MV-4-11 (cell line): Measurements from ENCODE around the gene INPP5A.
A peak's percentile ranks its signal among the peaks of the same experiment; 100 is the strongest.
"Not testable (repeated sequence)": the region's sequence is repeated elsewhere in the genome, so short reads cannot be mapped to it uniquely, and the experiment has no call there.

ENCODE experiments used
- DNase-seq: peaks from one replicate; lab custom pipeline; 2025; lab: John Stamatoyannopoulos, UW

INPP5A gene, protein sequence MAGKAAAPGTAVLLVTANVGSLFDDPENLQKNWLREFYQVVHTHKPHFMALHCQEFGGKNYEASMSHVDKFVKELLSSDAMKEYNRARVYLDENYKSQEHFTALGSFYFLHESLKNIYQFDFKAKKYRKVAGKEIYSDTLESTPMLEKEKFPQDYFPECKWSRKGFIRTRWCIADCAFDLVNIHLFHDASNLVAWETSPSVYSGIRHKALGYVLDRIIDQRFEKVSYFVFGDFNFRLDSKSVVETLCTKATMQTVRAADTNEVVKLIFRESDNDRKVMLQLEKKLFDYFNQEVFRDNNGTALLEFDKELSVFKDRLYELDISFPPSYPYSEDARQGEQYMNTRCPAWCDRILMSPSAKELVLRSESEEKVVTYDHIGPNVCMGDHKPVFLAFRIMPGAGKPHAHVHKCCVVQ

DNA sequence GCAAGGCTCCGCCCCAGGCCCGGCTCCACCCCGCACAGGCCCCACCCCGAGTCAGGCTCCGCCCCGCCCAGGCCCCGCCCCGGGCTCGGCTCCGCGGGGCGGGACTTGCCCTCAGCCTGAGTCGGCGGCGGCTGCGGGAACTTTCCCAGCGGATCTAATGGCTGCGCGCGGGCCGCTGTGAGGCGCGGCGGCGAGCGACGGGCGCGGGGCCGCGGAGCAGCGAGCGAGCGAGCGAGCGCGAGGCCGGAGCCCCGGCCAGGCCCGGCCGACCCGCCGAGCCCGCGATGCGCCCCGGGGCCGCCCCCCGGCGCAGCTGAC is at the start of gene INPP5A:
Gene INPP5A (plus strand): TSS at position 104 of the 318 bp plus-strand sequence. CDS start 310 bp downstream, outside the sequence.
- DNase-seq = no peak

DNA sequence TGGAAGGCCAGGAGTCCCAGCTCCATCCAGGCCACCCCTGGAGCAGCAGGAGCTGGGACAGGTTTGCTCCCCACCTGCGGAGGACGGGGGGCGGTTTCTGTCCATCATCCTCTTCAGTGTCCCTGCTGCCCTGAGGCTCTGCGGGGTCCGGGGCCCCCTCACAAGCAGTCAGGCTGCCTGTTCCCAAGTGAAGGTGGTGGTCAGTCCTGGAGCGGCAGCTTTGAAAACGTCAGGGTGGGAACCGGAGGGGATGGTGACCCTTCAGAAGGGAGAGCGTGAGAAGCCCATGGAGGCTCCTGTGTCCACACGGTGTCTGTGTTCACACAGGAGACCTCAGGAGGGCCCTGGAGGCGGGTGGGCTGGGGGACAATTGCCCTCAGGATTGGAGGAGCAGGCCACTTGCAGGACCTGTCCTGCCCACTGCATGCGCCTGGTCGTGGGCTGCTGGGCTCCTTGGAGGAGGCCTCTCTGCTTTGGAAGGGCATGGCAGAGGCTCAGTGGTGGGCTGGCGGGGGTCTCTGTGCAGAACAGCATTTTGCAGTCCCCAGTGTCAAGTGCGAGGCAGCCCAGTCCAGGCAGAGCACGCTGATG is 49.3 kb upstream of the INPP5A start:
- no peak for DNase-seq

DNA sequence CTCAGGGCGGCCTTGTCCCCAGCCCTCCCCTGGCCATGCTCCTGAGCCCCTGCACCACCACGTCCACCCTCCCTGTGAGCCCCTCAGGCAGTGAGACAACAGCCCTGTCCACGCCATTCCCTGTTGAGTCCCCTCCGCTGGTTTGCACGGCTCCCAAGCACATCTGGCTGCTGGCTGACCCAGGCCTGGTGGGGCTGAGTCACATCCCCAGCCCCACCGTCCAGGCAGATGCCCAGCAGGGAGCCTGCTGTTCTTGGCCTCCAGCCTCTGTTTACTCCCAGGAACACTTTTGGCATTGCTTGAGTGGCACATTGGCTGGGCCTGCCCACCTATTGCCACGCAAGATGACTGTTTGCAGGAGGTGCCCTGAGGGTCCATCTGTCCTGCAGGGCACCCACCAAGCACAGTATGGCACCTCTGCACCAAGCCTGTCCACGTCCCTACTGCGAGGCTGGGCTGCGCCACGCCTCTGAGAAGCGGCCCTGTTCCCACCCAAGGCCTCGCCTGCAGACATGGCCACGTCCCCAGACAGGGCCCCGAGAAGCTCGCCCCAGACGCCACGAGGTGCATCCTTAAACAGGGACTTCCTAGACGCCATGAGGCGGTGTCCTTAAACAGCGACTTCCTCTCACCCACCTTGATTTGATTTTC is 48.4 kb upstream of the INPP5A start:
- no peak for DNase-seq

DNA sequence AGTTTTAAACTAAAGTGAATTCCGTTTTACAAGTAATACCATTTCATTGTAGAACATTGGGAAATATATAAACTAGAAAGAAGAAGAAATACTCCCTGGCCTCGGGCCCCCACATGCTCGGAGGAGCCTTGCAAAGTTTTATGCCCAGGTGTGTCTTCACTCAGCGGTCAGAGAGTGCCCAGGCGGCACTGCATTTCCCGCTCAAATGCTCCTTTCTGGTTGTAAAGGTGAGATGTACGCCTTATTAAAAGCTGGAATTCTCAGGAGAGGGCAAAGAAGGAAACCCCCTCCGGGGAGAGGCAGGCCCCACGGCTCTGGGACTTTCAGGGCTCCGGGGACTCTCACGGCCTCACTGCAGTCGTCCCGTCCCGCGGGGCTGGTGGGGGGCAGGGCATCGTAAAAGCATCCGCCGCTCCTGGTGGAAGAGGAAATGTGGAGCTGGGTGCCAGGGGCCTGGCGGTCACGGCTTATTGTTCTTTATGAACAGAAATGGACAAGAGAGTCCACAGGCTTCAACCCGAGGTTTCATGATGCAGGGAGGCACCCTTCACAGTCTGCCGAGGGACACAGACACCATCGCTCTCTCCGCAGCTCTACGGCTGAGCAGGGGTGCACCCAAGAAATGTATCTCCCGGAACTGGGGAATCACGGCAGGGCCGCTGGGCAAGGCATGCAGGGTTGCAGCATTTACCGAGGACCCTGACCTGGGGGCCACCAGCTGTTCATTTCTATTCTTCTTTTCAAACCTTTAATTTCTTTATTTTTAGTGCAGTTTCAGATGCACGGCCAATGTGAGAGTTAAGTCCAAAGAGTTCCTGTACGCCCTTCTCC is 47.7 kb upstream of the INPP5A start:
- no peak for DNase-seq

DNA sequence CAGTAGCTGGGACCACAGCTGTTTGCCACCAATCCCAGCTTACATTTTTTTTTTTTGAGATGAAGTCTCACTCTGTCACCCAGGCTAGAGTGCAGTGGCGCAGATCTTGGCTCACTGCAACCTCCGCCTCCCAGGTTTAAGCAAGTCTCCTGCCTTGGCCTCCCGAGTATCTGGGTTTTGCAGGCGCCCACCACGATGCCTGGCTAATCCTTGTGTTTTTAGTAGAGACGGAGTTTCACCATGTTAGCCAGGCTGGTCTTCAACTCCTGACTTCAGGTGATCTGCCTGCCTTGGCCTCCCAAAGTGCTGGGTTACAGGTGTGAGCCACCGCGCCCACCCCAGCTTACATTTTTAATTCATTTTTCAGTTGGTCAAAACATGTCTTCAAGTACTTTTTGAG is 46.1 kb upstream of the INPP5A start:
- DNase-seq = not testable (repeated sequence)

DNA sequence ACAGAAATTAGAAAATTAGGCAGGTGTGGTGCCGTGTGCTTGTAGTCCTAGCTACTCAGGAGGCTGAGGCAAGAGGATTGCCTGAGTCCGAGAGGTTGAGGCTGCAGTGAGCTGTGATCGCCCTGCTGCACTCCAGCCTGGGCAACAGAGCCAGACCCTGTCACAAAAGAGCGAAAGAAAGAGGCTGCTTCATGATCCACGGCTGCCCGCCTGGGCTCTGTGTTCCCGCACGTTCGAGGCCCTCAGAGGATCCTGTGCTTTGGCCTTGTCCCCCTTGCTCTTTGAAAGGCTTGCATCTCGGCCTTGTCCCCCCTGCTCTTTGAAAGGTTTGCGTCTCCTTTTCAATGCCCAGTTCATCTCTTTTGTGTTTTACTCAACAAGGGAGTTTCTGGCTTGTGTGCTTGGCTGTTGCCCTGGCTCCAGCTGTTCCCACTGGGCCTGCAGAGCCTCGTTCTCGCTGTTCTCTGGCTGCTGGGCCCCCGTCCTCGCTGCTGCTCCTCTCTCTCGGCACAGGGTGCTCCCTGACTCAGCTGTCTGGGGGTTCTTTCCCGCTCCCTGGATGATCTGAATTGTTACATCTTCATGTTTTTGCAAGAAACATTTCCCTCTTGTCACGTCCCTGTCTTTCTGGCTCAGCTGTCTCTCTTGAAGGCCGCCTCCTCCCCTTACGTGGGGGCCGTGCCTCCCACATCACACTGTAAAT is 45.1 kb upstream of the INPP5A start:
- DNase-seq = no peak

DNA sequence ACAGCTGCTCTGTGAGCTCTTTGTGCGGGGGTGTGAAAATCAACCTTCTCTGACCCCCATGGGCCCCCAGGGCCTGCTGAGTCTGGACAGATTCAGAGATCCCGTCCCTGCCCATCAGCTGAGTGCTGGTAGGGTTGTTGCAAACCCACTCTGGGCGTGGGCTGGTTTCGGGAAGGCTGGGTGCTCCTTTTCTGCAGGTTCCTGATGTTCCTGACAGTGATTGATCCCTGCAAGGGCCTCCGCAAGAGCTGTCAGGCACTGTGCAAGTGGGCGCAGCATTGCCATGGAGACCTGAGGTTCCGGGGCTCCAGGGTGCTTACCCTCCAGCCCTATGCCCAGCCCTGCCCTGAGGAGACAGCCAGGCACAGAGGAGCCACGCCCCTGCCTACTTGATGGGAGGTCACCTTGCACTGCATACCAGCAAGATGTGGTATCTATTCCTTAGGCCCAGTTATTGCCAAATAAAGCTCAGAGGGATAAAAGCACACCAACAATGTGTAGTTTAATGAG is 44.3 kb upstream of the INPP5A start:
- no peak for DNase-seq

DNA sequence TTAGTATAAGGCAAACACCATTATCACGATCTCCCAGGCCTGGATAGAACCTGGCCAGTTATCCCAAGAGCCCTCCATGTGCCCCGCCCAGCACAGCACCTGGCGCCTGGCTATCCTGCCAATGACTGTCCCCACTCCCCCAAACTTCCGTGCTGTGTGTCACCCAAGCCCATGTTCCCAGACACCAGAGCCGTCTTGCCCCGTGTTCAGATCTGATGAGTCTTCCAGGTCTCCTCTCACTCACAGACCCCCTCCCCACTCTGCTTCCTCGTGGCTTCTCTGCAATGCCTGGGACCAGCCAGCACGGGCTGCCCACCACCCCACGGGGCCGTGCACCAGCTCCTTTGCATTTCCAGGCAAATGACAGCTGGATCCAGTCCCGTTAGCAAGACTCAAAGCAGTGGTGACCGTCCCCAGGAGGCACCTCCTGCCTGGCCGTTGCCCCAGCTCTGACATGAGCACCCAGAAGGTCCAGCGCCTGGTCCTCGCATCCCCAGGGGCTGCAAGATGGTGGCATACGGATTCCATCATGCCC is 43.8 kb upstream of the INPP5A start:
- no peak for DNase-seq

DNA sequence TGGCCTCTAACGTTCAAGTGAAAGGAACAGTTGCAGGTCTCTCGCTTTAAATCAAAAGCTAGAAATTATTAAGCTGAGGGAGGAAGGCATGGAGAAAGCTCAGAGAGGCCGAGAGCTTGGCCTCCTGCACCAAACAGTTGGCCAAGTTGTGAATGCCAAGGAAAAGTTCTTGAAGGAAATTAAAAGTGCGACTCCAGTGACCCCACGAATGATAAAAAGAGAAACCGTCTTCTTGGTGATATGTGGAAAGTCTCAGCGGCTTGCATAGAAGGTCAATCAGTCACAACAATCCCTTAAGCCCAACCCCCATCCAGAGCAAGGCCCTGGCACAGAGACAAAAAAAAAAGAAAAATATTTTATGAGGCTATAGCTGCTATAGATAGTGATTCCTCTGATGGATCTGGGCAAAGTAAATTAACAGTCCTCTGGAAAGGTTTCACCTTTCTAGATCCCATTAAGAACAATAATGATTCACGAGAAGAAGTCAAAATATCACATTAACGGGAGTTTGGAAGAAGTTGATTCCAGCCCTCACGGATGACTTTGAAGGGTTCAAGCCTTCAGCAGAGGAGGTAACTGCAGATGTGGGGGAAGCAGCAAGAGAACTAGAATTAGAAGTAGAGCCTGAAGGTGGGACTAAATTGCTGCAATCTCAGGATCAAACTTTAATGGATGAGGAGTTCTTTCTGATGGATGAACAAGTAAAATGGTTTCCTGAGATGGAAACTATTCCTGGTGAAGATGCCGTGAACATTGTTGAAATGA is 42.5 kb upstream of the INPP5A start:
- no peak for DNase-seq

DNA sequence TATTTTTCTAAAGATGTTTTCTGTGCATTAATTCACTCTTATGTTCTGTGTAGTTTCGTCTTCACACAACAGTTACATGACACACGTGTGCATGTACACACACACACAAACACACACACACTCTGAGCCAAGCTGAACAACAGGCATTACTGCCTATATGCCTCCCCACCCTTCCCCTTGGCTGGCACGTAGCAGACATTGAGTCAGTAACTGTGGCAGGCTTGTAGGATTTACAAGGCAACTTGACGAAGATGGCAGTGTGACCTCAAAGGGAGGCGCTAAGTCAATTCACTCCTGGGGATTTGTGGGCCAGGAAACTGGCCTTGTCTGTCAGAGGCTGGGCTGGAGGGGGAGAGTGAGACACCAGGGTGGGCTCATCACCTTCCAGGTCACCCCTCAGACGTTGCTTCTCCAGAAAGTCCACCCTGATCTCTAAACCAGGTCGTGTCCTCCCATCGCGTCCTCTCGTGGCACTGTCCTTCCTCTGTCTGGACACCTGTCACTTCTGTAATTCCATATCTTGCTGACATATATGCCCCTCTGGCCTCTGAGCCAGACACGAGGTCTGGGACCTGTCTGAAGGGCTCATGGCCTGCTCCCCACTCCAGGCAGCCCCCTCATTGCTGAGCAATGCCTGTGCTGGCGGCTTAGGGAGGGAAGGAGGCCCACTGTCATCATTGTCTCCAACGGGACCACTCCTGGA is 41.1 kb upstream of the INPP5A start:
- peak; percentile 24 for DNase-seq

DNA sequence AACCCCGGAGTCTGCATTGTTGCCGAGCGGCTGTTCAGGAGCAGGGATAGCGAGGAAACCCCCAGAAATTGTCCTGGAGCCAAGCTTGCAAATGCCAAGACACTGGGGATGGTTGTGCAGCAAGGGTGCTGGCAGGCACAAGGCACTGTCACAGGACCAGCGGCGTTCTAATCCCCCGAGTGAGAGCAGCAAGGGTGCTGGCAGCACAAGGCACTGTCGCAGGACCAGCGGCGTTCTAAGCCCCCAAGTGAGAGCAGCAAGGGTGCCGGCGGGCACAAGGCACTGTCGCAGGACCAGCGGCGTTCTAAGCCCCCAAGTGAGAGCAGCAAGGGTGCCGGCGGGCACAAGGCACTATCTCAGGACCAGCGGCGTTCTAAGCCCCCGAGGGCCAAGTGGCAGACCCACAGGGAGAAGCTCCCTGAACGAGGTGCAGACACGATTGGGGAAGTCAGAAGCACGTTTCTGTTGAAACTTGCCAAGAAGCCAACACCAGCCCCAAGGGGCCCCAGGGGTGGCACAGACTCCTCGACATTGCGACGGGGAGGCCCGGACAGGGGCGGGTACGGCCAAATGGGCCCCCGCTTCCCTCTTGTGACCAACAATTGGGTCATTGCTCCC is 40.4 kb upstream of the INPP5A start:
- DNase-seq = peak; percentile 61

DNA sequence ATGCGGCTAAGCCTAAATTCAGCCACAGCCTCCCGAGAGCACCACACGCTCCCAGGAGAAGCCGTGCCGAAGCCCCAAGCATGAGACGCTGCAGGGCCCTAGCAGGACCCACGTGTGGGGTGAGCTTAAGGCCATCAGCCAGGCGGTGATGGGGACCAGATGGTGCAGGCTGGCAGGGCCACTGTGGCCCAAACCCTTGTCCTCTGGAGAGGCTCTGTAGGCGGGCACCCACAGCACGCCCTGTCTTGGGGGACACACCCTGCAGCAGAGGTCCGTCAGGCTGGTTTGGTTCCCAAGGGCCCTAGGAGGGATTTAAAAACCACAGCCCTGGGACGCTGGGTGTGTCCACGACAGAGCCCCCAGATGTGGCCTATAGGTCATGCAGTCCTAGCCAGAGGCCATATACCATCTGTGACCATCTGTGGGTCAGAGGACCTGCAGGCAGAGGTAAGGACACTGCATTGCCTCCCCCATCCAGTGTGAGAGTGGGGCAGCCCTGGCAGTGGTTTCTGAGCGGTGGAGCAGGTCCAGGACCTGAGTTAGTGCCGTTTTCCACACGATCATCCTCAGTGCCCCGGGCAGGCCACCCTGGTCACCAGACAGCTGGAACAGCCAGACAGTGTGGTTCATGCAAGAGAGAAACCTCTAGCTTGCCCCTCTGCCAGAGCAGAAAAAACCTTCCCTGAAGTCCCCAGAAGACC is 39.6 kb upstream of the INPP5A start:
- DNase-seq = no peak

DNA sequence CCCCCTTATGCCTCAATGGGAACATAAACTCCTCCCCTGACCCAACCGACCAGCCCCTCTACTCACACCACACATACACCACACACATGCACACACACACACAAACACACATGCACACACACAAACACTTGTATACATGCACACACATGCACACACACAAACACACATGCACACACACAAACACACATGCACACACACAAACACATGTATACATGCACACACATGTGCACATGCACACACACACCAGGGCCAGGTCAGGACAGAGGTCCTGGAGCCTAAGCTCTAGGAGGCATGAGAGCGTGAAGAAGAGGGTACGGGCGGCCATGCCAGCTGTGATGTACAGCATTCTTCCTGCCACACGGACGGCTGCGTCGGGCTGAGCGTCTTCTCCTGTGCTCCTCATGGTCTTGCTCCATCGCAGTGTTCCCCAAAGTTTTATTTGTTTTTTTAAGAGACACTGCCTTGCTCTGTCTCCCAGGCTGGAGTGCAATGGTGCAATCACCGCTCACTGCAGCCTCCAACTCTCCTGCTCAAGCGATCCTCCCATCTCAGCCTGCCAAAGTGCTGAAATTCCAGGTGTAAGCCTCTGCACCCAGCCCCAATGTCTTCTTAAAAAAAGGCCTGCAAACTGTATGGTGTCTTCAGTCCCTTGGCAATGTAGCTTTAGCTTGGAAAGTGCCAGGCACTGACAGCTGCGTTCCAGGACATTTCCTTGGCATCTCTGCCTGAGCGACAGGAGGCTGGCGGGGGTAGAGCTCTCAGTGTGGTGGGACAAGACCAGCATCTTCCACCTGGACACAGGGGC is 38.8 kb upstream of the INPP5A start:
- no peak for DNase-seq

DNA sequence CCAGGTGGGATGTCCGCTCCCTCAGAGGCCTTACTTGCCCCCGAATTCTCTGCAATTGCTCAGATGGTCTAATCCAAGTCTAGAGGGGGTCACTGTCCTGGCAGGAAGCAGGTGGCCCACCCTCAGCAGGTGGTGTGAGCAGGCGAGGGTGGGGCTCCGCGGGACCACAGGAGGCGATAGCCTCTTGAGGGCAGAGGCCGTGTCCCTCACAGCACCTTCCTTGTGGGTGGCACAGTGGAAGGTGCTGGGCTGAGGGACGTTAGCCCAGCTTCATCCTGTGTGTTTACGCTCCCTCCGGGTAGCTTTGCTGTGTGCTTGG is 38.3 kb upstream of the INPP5A start:
- no peak for DNase-seq

DNA sequence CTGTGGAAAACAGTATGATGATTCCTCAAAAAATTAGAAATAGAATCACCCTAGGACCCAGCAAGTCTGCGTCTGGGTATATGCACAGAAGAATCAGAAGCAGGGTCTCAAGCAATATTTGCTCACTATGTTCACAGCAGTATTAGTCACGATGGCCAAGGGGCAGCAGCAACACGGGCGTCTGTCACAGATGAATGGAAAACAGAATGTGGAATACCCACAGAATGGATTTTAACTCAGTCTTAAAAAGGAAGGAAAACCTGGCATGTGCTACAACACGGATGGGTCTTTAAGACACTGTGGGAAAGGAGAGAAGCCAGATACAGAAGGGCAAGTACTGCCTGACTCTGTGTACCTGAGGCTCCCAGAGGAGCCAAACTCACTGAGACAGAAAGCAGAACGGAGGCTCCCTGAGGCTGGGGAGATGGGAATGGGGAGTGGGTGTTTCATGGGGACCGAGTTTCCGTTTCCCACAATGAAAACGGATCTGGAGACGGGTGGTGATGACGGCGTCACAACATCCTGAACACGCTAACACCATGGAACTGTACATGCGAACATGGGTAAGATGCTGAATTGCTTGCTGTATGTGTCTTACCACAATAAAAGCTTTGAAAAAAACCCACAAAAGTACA is 36.7 kb upstream of the INPP5A start:
- no peak for DNase-seq

DNA sequence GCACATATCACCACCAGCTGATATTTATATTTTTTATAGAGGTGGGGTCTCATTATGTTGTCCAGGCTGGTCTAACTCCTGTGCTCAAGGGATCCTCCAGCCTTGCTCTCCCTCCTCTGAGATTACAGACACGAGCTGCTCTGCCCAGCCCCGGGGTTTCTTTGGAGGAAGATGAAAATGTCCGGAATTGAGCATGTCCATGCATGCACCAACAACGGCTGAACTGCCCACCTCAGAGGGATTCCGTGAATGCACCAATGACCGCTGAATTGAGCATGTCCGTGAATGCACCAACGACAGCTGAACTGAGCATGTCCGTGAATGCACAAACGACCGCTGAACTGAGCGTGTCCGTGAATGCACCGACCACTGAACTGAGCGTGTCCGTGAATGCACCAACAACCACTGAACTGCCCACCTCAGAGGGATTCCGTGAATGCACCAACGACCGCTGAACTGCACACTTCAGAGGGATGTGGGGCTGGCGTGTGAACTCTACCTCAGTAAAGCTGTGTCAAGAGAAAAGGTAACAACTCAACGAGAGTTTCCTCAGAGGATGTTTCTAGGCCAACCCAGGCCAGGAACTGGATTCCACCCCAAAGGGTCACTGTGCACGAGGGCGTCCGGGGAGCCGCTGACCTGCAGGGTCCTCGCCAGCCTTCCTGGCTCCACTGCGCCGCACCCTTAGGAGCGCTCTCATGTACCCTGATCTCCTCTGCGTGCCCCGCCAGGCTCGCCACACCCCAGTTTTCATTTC is 34.9 kb upstream of the INPP5A start:
- no peak for DNase-seq
